Neural cell (in vitro differentiated cells): Measurements from ENCODE around the gene WASHC2A.
"Not testable (repeated sequence)": the region's sequence is repeated elsewhere in the genome, so short reads cannot be mapped to it uniquely, and the experiment has no call there.

Experiments used
- CTCF ChIP-seq: fragments of 450-650 bp; IDR thresholded peaks from 2 replicates; pipeline ENCODE4 v1.5.1; 2014; ENCODE audit warnings: antibody characterized with exemption, mild to moderate bottlenecking, moderate library complexity; ENCODE audit not compliant: poor library complexity, severe bottlenecking
- POLR2AphosphoS5 ChIP-seq: IDR thresholded peaks from 2 replicates; pipeline ENCODE4 v1.6.1; 2012

DNA sequence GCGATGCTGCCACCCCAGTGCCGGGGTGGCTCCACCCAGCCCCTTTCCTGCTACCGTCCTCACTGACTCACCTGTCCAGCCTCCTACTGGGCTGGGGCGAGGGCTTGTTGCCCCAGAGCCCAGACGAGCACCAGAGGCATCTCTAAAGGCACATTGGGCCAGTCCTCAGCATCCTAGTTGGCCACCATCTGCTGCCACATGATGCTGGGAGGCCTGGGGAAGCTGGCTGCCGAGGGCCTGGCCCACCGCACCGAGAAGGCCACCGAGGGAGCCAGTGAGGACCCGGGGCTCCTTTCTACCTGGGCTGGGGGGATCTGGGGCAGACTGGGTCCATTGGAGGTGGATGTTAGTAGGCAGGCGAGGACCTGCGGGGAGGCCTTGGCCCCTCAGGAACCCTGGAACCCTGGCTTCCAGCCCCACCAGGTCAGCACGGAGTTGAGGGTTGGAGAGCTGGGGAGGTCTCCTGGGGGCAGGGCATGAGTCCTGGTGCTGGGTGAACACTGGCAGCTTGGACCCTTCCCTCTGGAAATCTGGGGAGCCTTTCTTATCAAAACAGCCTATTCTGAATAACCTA is 47.2 kb upstream of the WASHC2A start:
- not testable (repeated sequence) for TF ChIP-seq CTCF, POLR2AphosphoS5
